LNCAP (cell line): ENCODE measurements around the gene PSMD8.

Experiments
- TF ChIP-seq, protein P1 (sequence below): fragments of 450-650 bp; IDR thresholded peaks from 2 replicates; pipeline ENCODE4 v1.5.1; 2017; ENCODE audit warnings: mild to moderate bottlenecking

The PSMD8 gene

DNA sequence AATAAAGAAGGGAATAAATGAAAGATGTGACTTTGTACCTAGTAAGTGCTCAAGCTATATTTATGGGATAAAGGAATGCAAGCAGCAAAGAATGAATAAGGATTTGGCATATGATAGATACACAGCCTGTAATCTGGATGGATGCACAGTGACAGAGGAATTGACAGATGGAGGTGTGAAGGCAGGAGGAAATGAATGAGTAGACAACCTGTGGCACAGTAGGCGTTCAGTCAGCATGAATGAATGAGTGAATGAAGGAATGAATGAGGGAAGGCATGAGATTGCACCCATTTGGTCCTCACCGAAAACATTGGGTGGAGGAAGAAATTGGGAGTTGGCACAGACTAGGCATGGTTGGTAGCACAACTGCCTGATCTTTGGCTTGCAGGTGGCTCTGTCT lies 4.8 kb upstream of the PSMD8 start:
- TF ChIP-seq, protein P1, sequence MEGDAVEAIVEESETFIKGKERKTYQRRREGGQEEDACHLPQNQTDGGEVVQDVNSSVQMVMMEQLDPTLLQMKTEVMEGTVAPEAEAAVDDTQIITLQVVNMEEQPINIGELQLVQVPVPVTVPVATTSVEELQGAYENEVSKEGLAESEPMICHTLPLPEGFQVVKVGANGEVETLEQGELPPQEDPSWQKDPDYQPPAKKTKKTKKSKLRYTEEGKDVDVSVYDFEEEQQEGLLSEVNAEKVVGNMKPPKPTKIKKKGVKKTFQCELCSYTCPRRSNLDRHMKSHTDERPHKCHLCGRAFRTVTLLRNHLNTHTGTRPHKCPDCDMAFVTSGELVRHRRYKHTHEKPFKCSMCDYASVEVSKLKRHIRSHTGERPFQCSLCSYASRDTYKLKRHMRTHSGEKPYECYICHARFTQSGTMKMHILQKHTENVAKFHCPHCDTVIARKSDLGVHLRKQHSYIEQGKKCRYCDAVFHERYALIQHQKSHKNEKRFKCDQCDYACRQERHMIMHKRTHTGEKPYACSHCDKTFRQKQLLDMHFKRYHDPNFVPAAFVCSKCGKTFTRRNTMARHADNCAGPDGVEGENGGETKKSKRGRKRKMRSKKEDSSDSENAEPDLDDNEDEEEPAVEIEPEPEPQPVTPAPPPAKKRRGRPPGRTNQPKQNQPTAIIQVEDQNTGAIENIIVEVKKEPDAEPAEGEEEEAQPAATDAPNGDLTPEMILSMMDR = no peak

DNA sequence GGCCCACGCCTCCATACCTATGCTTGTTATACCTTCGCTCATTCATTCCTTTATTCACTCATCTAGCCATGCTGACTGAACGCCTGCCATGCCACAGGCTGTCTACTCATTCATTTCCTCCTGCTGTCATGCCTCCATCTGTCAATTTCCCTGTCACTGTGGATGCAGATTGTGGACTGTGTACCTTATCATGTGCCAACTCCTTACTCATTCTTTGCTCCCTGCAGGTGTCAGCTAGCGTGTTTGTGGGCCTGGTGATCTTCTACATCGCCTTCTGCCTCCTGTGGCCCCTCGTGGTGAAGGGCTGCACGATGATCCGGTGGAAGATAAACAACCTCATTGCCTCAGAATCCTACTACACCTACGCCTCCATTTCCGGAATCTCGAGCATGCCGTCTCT lies 4.1 kb upstream of the PSMD8 start:
- TF ChIP-seq, protein P1 = no peak

DNA sequence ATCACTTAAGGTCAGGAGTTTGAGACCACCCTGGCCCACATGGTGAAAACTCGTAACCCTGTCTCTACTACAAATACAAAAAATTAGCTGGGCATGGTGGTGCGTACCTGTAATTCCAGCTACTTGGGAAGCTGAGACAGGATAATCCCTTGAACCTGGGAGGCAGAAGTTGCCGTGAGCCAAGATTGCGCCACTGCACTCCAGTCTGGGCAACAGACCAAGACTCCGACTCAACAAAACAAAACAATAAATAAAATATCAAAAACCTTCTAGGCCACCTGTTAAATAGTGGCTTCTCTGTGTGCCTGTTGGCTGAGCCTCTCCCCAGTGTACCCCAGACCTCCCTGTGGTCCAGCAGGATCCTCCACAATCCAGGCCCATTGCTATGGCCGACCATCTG lies 3.3 kb upstream of the PSMD8 start:
- TF ChIP-seq, protein P1 = no peak

DNA sequence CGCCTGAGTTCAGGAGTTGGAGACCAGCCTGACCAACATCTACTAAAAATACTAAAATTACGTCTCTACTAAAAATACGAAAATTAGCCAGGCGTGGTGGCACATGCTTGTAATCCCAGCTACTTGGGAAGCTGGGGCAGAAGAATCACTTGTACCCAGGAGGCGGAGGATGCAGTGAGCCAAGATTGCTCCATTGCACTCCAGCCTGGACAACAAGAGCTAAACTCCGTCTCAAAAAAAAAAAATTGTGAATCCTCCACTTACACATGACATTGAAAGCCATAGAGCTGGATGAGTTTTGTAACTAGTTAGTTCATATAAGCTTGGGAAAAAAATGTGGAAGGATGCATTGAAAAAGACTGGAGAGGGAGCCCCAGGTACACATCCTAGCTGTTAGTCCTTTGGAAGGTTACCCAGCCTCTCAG lies 452 bp upstream of the PSMD8 start:
- TF ChIP-seq, protein P1 = no peak

DNA sequence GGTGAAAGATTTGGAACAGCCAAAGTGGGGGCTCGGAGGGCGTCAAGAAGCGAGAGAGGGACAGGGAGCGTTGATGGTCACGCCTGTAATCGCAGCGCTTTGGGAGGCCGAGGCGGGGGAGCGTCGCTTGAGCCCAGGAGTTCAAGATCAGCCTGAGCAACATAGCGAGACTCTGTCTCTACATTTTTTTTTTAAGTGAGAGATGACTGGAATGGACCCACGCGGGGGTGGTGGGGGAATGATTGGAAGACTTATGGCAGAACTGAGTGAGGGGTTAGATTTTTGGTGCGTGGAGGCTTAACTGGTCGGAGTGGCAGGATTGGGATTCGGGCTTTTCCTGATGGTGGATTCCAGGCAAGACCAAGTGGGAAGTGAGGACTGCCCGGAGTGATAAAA lies 725 bp downstream of the PSMD8 start:
- TF ChIP-seq, protein P1 = no peak

DNA sequence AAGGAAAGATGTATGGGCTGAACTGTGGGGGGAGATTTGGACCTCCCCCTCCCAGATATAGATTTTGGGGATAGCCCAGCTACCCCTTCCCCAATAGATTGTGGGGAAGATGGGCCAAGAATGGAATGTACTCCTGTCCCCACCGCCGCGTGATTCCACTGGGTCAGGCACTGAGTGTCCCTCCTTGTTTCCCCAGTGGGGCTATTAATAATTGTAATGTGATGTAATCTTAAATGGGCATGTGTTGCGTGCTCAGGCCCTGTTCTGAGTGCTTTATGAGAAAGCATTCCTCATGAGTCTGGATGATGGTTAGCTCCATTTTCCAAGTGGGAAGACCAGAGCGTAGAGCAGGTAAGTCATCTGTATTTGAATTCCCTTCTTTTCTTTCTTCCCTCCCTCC lies 1.4 kb downstream of the PSMD8 start:
- TF ChIP-seq, protein P1 = no peak

DNA sequence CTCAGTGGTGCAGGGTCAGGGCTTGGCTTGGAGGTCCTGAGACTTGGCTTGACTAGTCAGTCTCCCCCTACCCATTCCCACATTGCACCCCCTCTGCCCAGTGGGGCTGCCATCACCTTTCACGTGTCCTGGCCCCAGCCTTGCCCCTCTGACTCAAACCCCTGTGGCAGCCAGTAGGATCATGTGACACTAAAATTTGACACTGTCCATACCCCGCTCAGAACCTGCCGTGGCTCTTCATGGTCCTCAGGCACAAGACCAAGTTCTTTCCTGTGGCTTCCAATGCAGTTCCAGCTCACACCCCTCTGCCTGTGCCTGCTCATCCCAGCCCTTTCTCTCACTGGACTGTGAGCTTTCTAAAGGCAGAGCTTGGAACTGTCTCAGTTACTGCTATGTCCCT lies 2.2 kb downstream of the PSMD8 start:
- TF ChIP-seq, protein P1 = no peak

DNA sequence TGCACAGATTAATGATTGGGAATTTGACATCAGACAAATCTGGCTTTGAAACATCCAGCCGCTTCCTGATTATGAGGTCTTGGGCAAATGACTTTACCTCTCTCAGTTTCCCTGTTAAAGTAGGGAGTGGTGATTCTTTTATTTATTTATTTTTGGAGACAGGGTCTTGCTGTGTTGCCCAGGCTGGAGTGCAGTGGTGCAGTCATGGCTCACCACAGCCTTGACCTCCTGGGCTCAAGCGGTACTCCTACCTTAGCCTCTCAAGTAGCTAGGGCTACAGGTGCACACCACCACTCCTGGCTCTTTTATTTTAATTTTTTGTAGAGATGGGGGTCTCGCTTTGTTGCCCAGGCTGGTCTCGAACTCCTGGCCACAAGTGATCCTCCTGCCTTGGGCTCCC lies 2.7 kb downstream of the PSMD8 start:
- TF ChIP-seq, protein P1 = no peak
